Ovary (tissue), 9 donors: Measurements from ENCODE around the gene PCGF1. TPM values are rescaled to one million over a fixed set of nuclear protein-coding genes. Genes with fewer than 3 reads are reported as not detected.
A peak's percentile ranks its signal among the peaks of the same experiment; 100 is the strongest.
"Not testable (repeated sequence)": the region's sequence is repeated elsewhere in the genome, so short reads cannot be mapped to it uniquely, and the experiment has no call there.

Source experiments
- DNase-seq, 5 donors: peaks; one replicate each; pipeline ENCODE4 v3.0.0-alpha.2; 2019 to 2020
- H3K27ac ChIP-seq, 2 donors: fragments of 200-600 bp; one replicate each; pipeline versions ENCODE4 v1.5.1 to v1.8.0; 2019 to 2022
- H3K27me3 ChIP-seq: fragments of 200-600 bp; one replicate; pipeline ENCODE4 v1.8.0; 2022
- H3K36me3 ChIP-seq: fragments of 200-600 bp; sonication (generic); one replicate; pipeline ENCODE4 v1.5.1; 2019
- H3K4me1 ChIP-seq: one replicate; pipeline ENCODE4 v1.8.1; 2013; ENCODE audit warnings: mild to moderate bottlenecking, moderate library complexity; ENCODE audit not compliant: insufficient read depth
- H3K4me3 ChIP-seq: fragments of 200-600 bp; sonication (generic); one replicate; pipeline ENCODE4 v1.5.1; 2017
- H3K9me3 ChIP-seq, 2 donors: fragments of 200-600 bp in 1 of 2; sonication (generic) in 1 of 2; one replicate each; pipeline versions ENCODE4 v1.5.1 to v1.8.1; 2013 to 2019; ENCODE audit warnings: mild to moderate bottlenecking in 1 of 2, moderate library complexity in 1 of 2
- EP300 ChIP-seq: sonication (generic); formaldehyde crosslinking; IDR thresholded peaks from one replicate; pipeline ENCODE4 v1.6.1; 2017; ENCODE audit warnings: antibody characterized with exemption
- POLR2A ChIP-seq: fragments of 450-650 bp; IDR thresholded peaks from one replicate; pipeline ENCODE4 v1.6.1; 2017; ENCODE audit warnings: antibody characterized with exemption, mild to moderate bottlenecking, moderate library complexity
- WGBS, 3 donors: extraction: QIAGEN DNeasy Blood & Tissue Kit in 1 of 3; methylation state at CpG; one replicate each; pipeline versions ENCODE4 v1.1.5 to v1.1.7; 2013 to 2017; 5-methylcytosine and 5-hydroxymethylcytosine counted together
- intact Hi-C, 4 donors: fragments of 100-400 bp; cut with DNase I; formaldehyde crosslinking; loops; one replicate each; pipeline versions ENCODE4 v1.11.0 to v1.15.1; 2022 to 2023
- polyA plus RNA-seq, 2 donors: library from polyadenylated mRNA; stranded (reverse); fragments of 200-250 nt in 1 of 2; fragments of 350-450 nt in 1 of 2; fragmentation: Illumina TruSeq in 1 of 2; extraction: RNeasy Lipid Tissue Mini Kit (QIAGEN cat#74804) in 1 of 2; gene quantifications; one replicate each; pipeline ENCODE4 v1.2.3, GENCODE V29; 2013 to 2014
- total RNA-seq, 7 donors: library from RNA; depleted of rRNA in 2 of 7; stranded (reverse); fragments of >200 nt in 2 of 7; fragmentation: NEBNext Ultra II Directional in 3 of 7; extraction: Animal tissue kit (Norgen Biotek cat#: 25700) in 3 of 7; gene quantifications; one replicate each; pipeline versions ENCODE4 v1.1.0 to v1.2.4, GENCODE V29; 2016 to 2023
- TF ChIP-seq, protein P1 (sequence below), 3 donors: fragments of 450-650 bp in 2 of 3; fragments of 200-600 bp in 1 of 3; IDR thresholded peaks; one replicate each; pipeline versions ENCODE4 v1.5.1 to v1.8.0; 2016 to 2022; ENCODE audit warnings: antibody characterized with exemption in 3 of 3, mild to moderate bottlenecking in 1 of 3
- donor health status: DM: no; HTN: no; CAD: no; lungs with moderate emphysema.
- donor health status: DM: no; HTN: no; CAD: no.
- donor health status: Bipolar disorder and iron deficiency.
- donor health status: DM: yes; HTN: yes; CAD: no.
- donor health status: DM: no; HTN: no; CAD: no.
- donor health status: DM: yes; HTN: yes; CAD: no.

Gene PCGF1
- total and polyA plus RNA-seq, 9 donors, result 9.3 to 24.3 (median 13.8) TPM

DNA sequence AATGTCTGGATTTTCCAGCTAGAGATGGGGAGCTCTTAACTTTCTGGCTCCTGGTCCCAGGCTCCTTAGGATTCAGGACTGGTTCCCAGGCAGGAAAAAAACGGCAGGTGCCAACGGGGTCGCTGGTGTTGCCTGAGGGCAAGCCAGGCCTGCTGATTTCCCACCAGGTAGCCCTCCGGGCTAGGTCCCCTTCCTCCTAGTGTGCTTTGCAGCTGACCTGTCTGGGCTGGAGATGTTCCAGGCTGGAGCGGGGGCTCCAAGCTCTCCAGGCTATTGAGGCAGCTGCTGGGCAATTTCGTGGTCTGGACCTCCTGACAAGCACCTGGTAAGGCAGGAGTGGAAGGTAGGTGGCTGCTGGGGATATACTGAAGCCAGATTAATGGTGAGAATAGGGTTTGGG lies 33.0 kb downstream of the PCGF1 start:
- peaks cover 5% of the 10 kb centered on the region for H3K4me1 ChIP-seq
- no peak overlapping the region for H3K4me3 ChIP-seq
- DNase-seq, result peak in 1 of 5 donors; percentile 33
- TF ChIP-seq, protein P1, sequence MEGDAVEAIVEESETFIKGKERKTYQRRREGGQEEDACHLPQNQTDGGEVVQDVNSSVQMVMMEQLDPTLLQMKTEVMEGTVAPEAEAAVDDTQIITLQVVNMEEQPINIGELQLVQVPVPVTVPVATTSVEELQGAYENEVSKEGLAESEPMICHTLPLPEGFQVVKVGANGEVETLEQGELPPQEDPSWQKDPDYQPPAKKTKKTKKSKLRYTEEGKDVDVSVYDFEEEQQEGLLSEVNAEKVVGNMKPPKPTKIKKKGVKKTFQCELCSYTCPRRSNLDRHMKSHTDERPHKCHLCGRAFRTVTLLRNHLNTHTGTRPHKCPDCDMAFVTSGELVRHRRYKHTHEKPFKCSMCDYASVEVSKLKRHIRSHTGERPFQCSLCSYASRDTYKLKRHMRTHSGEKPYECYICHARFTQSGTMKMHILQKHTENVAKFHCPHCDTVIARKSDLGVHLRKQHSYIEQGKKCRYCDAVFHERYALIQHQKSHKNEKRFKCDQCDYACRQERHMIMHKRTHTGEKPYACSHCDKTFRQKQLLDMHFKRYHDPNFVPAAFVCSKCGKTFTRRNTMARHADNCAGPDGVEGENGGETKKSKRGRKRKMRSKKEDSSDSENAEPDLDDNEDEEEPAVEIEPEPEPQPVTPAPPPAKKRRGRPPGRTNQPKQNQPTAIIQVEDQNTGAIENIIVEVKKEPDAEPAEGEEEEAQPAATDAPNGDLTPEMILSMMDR (IDR thresholded peaks at IDR 0.05), result no peak
- TF ChIP-seq EP300 (no peak), POLR2A (no peak)
- no peaks in the 10 kb centered on the region for H3K9me3 ChIP-seq
- no peak overlapping the region for H3K27ac ChIP-seq
- intact Hi-C loops, result loop anchor here in 1 of 4 donors (5.0 kb wide), 1 partner anchor 178 kb away; the partner anchor contains the start of gene SEMA4F
- H3K36me3 ChIP-seq, result no peaks in the 10 kb centered on the region
- no peaks in the 10 kb centered on the region for H3K27me3 ChIP-seq
- WGBS, 3 donors, result 86 to 91% (median 87%) methylated on average over 6 of the region's 6 CpGs

DNA sequence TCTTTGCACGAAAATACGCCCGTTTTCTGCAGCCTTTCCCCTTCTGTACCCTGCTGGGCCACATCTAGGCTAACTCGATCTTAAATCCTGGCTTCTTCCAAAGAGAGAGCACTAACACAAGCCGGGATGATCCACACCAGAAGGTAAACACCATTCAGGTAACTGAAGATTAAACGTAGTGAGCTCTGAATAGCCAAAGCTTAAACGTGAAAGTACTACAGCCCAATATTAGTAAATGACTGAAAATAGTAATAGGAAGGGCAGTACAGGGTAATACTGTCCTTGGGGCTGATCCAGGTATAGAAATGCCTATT lies 34.6 kb downstream of the PCGF1 start:
- no peak for DNase-seq
- Histone ChIP-seq H3K9me3 (no peaks in the 10 kb centered on the region), H3K27me3 (no peaks in the 10 kb centered on the region), H3K27ac (peak overlapping the region in 1 of 2 donors; percentile 83), H3K36me3 (no peaks in the 10 kb centered on the region), H3K4me1 (peaks cover 5% of the 10 kb centered on the region), H3K4me3 (peak overlapping the region; percentile 47)
- intact Hi-C loops, result loop anchor here in 1 of 4 donors (5.0 kb wide), 1 partner anchor 179 kb away; the partner anchor contains the start of gene SEMA4F
- TF ChIP-seq EP300 (no peak), POLR2A (no peak)
- TF ChIP-seq, protein P1 (IDR thresholded peaks at IDR 0.05), result no peak
- WGBS, 3 donors, result 4 to 14% (median 4%) methylated on average over 7 of the region's 7 CpGs

DNA sequence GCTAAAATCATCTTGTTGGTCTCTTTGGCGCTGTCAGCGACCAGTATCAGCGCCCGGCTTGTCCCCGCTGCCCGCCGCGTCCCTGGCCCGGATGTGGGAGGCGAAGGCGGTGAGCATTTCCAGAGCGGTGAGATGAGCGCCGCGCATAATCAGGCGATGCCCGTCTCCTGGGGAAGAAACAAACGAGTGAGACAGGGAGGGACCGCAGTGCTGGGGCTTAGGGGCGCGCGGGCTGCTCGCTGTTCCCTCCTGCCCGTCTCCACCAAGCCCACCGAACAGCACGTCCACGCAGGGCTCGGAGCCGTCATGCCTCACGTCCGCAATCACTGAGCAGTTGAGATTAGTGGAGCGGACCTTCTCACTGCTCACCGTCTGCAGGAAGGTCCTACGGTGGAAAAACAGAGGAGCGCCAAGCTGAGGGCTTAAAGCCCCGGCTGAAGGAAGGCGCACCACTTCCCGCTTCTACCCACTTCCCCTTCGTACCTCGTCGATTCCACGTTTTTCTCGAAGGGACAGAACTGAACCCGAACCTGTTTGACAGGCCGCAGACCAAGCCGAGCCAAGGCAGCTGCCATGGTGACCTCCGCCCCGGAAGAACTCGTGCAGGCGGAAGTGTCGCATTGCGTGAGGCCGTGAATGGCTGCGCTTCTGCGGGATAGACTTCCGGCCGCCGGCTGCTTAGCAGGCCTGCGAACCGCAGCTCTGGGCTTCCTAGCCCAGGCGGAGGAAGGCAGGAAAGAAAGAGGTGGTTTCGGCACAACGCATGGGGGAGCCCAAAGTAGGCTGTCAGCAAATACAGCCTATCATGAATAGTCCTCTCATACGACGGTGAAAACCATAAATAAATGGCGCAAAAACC lies 35.2 kb downstream of the PCGF1 start, which contains the start of gene MRPL53:
MRPL53 (minus strand) TSS at position 595 of the 859 bp plus-strand sequence; CDS start at position 575, 20 bp downstream.
- peak; percentile 92 to 97 (median 95) for DNase-seq
- Histone ChIP-seq H3K4me3 (peak within 1 kb of the TSS; percentile 47), H3K27ac (peak within 1 kb of the TSS; percentile 53 to 83), H3K9me3 (no peaks in the 10 kb centered on the region), H3K27me3 (no peaks in the 10 kb centered on the region), H3K36me3 (no peaks in the 10 kb centered on the region), H3K4me1 (peaks cover 5% of the 10 kb centered on the region)
- TF ChIP-seq POLR2A (peak; percentile 70), EP300 (peak; percentile 27)
- TF ChIP-seq, protein P1 (IDR thresholded peaks at IDR 0.05), result no peak
- WGBS, 3 donors, result 0 to 1% (median 1%) methylated on average over 66 of the region's 66 CpGs
- intact Hi-C loops, result loop anchor here in 1 of 4 donors (5.0 kb wide), 1 partner anchor 180 kb away; the partner anchor contains the start of gene SEMA4F

DNA sequence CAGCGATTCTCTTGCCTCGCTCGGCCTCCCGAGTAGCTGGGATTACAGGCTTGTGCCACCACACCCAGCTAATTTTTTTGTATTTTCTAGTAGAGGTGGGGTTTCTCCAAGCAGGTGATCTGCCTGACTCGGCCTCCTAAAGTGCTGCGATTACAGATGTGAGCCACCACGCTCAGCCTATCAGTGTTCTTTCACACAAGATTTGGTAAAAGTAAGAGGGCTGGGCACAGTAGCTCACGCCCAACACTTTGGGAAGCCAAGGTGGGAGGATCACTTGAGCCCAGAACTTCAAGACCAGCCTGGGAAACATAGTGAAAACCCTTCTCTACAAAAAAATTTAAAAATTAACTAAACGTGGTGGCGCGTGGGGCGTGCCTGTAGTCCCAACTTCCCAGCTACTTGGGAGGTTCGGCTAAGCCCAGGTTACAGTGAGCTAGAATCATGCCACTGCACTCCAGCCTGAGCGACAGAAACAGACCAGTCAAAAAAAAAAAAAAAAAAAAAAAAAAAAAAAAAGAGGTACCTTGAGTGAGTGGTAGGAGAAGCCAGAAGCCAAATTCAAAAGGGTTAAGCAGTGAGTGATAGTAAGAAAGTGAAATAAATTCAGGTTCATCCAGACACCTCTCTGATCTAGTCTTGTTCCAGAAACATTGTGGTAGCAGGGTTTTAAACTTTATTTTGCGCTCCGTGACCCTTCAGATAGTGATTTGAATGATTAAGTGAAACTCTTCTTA lies 36.0 kb downstream of the PCGF1 start:
- intact Hi-C loops, result loop anchor here in 1 of 4 donors (5.0 kb wide), 1 partner anchor 181 kb away; the partner anchor contains the start of gene SEMA4F
- WGBS, 3 donors, result 44 to 60% (median 45%) methylated on average over 16 of the region's 16 CpGs
- no peak for DNase-seq

DNA sequence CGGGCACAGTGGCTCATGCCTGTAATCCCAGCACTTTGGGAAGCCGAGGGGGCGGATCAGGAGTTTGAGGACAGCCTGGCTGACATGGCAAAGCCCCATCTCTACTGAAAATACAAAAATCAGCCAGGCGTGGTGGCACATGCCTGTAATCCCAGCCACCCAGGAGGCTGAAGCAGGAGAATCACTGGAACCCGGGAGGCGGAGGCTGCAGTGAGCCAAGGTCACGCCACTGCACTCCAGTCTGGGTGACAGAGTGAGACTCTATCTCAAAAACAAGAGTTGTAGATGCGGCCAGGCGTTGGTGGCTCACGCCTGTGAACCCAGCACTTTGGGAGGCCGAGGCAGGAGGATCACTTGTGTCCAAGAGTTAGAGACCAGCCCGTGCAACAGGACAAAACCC lies 36.8 kb downstream of the PCGF1 start:
- DNase-seq, H3K4me1 ChIP-seq, H3K27me3 ChIP-seq, H3K27ac ChIP-seq, H3K4me3 ChIP-seq, H3K9me3 ChIP-seq, H3K36me3 ChIP-seq: not testable (repeated sequence)
- WGBS, 3 donors, result 91 to 94% (median 91%) methylated on average over 12 of the region's 12 CpGs
- intact Hi-C loops, result loop anchor here in 1 of 4 donors (5.0 kb wide), 1 partner anchor 182 kb away; the partner anchor contains the start of gene SEMA4F

More for the DNA sequence above, 36.0 kb downstream of the PCGF1 start:
- no peaks in the 10 kb centered on the region for H3K27me3 ChIP-seq
- H3K4me1 ChIP-seq, result peaks cover 5% of the 10 kb centered on the region
- no peaks in the 10 kb centered on the region for H3K36me3 ChIP-seq
- no peaks in the 10 kb centered on the region for H3K9me3 ChIP-seq
- H3K27ac ChIP-seq, result peak overlapping the region in 1 of 2 donors; percentile 83
- H3K4me3 ChIP-seq, result peak overlapping the region; percentile 47
- TF ChIP-seq, protein P1 (IDR thresholded peaks at IDR 0.05), result no peak
- TF ChIP-seq POLR2A, result no peak
- no peak for TF ChIP-seq EP300
